Esophagus squamous epithelium (tissue), 5 donors: ENCODE measurements around the gene DNAH3. TPM values are rescaled to one million over a fixed set of nuclear protein-coding genes. Genes with fewer than 3 reads are reported as not detected.
"Not testable (repeated sequence)": the region's sequence is repeated elsewhere in the genome, so short reads cannot be mapped to it uniquely, and the experiment has no call there.

Source experiments
- DNase-seq: peaks from one replicate; lab custom pipeline; 2025; lab: John Stamatoyannopoulos, UW
- H3K27ac ChIP-seq, 4 donors: fragments of 200-600 bp; sonication (generic); one replicate each; pipeline ENCODE4 v1.5.1; 2016 to 2019; ENCODE audit warnings: mild to moderate bottlenecking in 1 of 4
- H3K27me3 ChIP-seq, 4 donors: fragments of 200-600 bp; sonication (generic); 1 replicate in 3 of 4; 2 replicates in 1 of 4; pipeline versions ENCODE4 v1.5.1 to v1.6.0; 2017 to 2021; ENCODE audit warnings: antibody characterized with exemption in 1 of 4
- H3K36me3 ChIP-seq, 3 donors: fragments of 200-600 bp; sonication (generic); one replicate each; pipeline ENCODE4 v1.5.1; 2016 to 2019
- H3K4me1 ChIP-seq, 3 donors: fragments of 200-600 bp; sonication (generic); one replicate each; pipeline ENCODE4 v1.5.1; 2017 to 2019
- H3K4me3 ChIP-seq, 4 donors: fragments of 200-600 bp; sonication (generic); 1 replicate in 3 of 4; 2 replicates in 1 of 4; pipeline ENCODE4 v1.5.1; 2016 to 2019; ENCODE audit warnings: mild to moderate bottlenecking in 2 of 4, moderate library complexity in 1 of 4
- H3K9me3 ChIP-seq, 3 donors: fragments of 200-600 bp; sonication (generic); one replicate each; pipeline ENCODE4 v1.5.1; 2016 to 2019
- CTCF ChIP-seq, 6 experiments: fragments of 450-650 bp in 4 of 6; fragments of 200-600 bp in 2 of 6; sonication (generic) in 2 of 6; IDR thresholded peaks; one replicate each; pipeline ENCODE4 v1.5.1; 2016 to 2019; ENCODE audit warnings: antibody characterized with exemption in 6 of 6, mild to moderate bottlenecking in 4 of 6, moderate library complexity in 4 of 6
- POLR2A ChIP-seq, 4 donors: fragments of 450-650 bp; IDR thresholded peaks; one replicate each; pipeline ENCODE4 v1.6.1; 2017; ENCODE audit warnings: antibody characterized with exemption in 4 of 4, mild to moderate bottlenecking in 4 of 4, moderate library complexity in 3 of 4
- WGBS, 2 donors: methylation state at CpG; one replicate each; pipeline ENCODE4 v1.1.5; 2018; 5-methylcytosine and 5-hydroxymethylcytosine counted together
- intact Hi-C: fragments of 100-400 bp; cut with DNase I; formaldehyde crosslinking; loops from one replicate; pipeline ENCODE4 v1.15.0; 2022
- total RNA-seq, 4 donors: library from RNA; depleted of rRNA; stranded (reverse); fragments of >200 nt; gene quantifications; one replicate each; pipeline ENCODE4 v1.1.0, GENCODE V29; 2016
- donor health status: DM: yes; HTN: yes; CAD: no.

The DNAH3 gene
- total RNA-seq: under 1 TPM in 2 of 4 donors, not detected in 2; 0.57 TPM

GRCh38 chr16:21150375-21151001 is at the start of gene DNAH3:
TSS of gene DNAH3 (minus strand) at chr16:21150846. CDS start at chr16:21150319, 527 bp downstream.
- H3K27me3 ChIP-seq: peaks cover 0 to 19% (median 0%) of the 10 kb centered on the region in 4 donors
- no peaks in the 10 kb centered on the region for H3K36me3 ChIP-seq
- TF ChIP-seq CTCF (IDR thresholded peaks at IDR 0.05) (no peak), POLR2A (IDR thresholded peaks at IDR 0.05) (no peak)
- no peak for DNase-seq
- H3K4me1 ChIP-seq: peaks cover 0 to 11% (median 7%) of the 10 kb centered on the region in 3 donors
- 11 to 19% methylated on average over 6 to 8 of the region's 8 CpGs for WGBS, 2 donors
- no peak within 1 kb of the TSS for H3K27ac ChIP-seq
- no peaks in the 10 kb centered on the region for H3K9me3 ChIP-seq
- H3K4me3 ChIP-seq: no peak within 1 kb of the TSS
- intact Hi-C loops: no loop called here

GRCh38 chr16:21199607-21200218 is 49.1 kb upstream of the DNAH3 start:
- intact Hi-C loops: loop anchor here (10.0 kb wide), 1 partner anchor 75 kb away; the partner anchor contains the start of gene CRYM
- no peak for DNase-seq
- Histone ChIP-seq H3K27me3 (peaks cover 0 to 64% (median 0%) of the 10 kb centered on the region in 4 donors), H3K4me1 (no peaks in the 10 kb centered on the region), H3K27ac (no peak overlapping the region), H3K4me3 (no peak overlapping the region), H3K36me3 (no peaks in the 10 kb centered on the region), H3K9me3 (no peaks in the 10 kb centered on the region)
- TF ChIP-seq POLR2A (IDR thresholded peaks at IDR 0.05): no peak
- TF ChIP-seq CTCF (IDR thresholded peaks at IDR 0.05): no peak
- WGBS, 2 donors: 76 to 86% methylated on average over 5 of the region's 5 CpGs

GRCh38 chr16:21197621-21198020 is 47.0 kb upstream of the DNAH3 start:
- intact Hi-C loops: loop anchor here (10.0 kb wide), 1 partner anchor 77 kb away; the partner anchor contains the start of gene CRYM
- Histone ChIP-seq H3K27me3 (peaks cover 0 to 56% (median 0%) of the 10 kb centered on the region in 4 donors), H3K9me3 (no peaks in the 10 kb centered on the region), H3K4me1 (no peaks in the 10 kb centered on the region), H3K4me3 (no peak overlapping the region), H3K36me3 (no peaks in the 10 kb centered on the region), H3K27ac (no peak overlapping the region)
- no peak for TF ChIP-seq POLR2A (IDR thresholded peaks at IDR 0.05)
- TF ChIP-seq CTCF (IDR thresholded peaks at IDR 0.05): no peak
- no peak for DNase-seq
- 71 to 81% methylated on average over 3 of the region's 3 CpGs for WGBS, 2 donors

GRCh38 chr16:21197112-21197511 is 46.5 kb upstream of the DNAH3 start:
- H3K36me3 ChIP-seq: no peaks in the 10 kb centered on the region
- no peak overlapping the region for H3K27ac ChIP-seq
- no peaks in the 10 kb centered on the region for H3K9me3 ChIP-seq
- TF ChIP-seq POLR2A (IDR thresholded peaks at IDR 0.05) (no peak), CTCF (IDR thresholded peaks at IDR 0.05) (no peak)
- H3K27me3 ChIP-seq: peaks cover 0 to 51% (median 0%) of the 10 kb centered on the region in 4 donors
- H3K4me1 ChIP-seq: no peaks in the 10 kb centered on the region
- H3K4me3 ChIP-seq: no peak overlapping the region
- intact Hi-C loops: loop anchor here (10.0 kb wide), 1 partner anchor 78 kb away; the partner anchor contains the start of gene CRYM
- DNase-seq: no peak
- 71 to 75% methylated on average over 1 of the region's 1 CpG for WGBS, 2 donors

GRCh38 chr16:21195330-21195729 is 44.7 kb upstream of the DNAH3 start:
- WGBS, 2 donors: 91 to 94% methylated on average over 8 of the region's 8 CpGs
- DNase-seq: not testable (repeated sequence)

More at GRCh38 chr16:21195330-21195729, 44.7 kb upstream of the DNAH3 start:
- intact Hi-C loops: loop anchor here (10.0 kb wide), 1 partner anchor 79 kb away; the partner anchor contains the start of gene CRYM
- H3K4me1 ChIP-seq, H3K9me3 ChIP-seq, H3K27ac ChIP-seq, H3K4me3 ChIP-seq, H3K36me3 ChIP-seq: not testable (repeated sequence)
- H3K27me3 ChIP-seq: peaks cover 0 to 33% (median 0%) of the 10 kb centered on the region in 4 donors
